Measurements from ENCODE around the gene RERE.

The RERE gene

DNA sequence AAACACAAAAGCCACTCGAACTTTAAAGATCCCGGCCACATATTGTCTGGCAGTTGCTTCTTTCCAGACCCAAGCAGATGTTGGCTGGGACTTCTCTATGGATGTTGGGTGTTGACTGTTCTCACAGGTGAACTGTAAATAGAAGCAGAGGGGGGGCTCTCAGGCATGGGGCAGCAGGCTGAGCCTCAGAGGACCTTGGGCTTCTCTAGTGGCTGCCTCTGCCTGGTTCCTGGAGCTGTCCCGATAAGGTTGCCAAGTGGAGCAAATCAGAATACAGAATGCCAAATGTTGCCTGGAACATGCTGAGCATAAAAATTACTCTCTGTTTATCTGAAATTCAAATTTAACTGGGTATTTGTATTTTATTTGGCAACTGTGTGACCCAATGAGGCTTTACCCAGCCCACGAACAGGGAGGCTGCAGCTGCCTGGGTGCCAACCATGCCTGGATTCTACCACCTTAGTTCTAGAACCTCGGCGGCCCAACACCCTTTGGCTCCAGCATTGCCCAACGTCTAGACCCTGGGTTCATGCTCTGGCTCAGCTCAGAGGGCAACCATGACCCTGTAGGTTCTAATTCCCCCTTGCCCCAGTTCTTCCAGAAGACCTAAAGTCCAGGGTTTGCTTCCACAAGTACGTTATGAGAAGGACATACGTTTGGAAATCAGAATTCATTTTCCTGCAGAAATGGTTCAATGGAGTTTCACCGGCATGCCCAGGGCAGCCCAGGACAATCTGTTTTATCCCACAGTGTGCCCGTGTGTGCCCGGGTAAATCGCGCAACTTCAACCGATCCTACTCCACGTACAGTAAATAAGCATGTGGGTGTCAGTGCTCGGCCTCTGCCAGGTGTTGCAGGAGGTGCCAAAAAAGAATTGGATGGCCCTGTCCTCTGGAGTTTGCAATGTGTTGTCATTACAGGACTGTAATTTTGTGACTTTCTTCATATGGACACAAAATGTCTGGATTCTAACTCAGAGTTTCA lies 504.9 kb downstream of the RERE start:
- no peak for DNase-seq

DNA sequence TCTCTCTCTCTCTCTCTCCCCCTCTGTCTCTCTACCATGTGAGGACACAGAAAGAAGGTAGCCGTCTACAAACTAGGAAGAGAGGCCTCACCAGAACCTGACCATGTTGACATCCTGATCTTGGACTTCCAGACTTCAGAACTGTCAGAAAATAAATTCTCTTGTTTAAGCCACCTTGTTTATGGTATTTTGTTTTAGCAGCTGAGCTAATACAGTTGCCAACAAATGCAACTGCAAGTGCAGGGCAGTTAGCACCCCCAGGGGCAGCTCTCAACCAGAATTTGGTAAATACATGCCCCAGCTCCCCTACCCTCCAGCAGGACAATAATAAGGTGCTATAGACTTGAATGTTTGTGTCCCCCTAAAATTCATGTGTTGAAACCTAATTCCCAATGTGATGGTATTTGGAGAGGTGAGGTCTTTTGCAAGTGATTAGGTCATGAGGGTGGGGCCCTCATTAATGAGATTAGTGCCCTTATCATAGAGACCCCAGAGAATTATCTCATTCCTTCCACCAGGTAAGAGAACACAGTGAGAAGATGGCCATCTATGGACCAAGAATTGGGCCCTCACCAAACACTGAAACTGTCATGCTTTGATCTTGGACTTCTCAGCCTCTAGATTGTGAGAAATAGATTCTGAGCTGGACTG lies 506.2 kb downstream of the RERE start:
- DNase-seq, result no peak

DNA sequence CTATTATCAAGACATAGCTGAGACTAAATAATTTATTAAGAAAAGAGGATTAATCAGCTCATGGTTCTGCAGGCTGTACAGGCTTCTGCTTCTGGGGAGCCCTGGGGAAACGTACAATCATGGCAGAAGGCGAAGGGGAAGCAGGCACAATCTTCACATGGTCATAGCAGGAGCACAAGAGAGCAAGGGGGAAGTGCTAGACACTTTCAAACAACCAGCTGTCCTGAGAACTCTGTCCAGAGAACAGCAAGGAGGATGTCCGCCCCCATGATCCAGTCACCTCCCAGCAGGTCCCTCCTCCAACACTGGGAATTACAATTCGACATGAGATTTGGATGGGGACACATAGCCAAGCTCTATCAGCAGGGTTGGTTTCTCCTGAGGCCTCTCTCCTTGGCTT lies 509.8 kb downstream of the RERE start:
- no peak for DNase-seq

DNA sequence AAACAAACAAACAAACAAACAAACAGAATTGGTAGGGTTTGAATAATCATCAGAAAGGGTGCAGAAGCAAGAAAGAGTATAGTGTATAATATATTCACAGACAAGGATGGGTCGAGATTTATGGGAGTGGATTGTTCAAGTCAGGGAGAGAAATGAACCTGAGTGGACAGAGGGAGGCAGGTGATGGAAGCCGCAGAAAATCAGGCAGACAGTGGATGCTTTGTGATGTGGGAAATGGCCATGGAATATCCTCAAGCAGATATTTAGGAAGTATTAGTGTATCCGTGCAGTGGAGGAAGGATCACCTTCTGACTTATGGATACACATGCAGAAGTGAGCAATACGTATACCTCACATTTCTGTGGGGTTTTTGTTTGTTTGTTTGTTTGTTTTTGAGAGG lies 513.6 kb downstream of the RERE start:
- DNase-seq, result no peak

DNA sequence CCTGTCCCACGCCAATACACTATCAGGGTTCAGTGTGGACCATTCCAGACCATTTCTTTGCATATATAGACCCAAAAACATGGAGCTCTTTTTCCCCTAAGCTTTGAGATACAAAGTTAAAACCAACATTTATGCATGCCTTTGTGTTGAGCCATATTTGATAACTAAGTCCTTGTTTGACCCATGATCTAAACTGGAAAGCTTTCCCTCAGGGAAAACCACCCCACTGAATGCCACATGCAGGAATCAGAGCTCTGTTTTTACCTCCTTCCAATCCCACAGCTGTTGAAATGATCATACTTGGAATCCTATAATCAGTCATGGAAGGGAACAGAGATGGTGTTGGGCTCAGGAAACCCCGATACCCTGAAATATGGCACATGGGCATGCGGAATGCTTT lies 514.3 kb downstream of the RERE start:
- no peak for DNase-seq
